GM19438 (cell line): ENCODE data around the gene SELENOI.
A peak's percentile ranks its signal among the peaks of the same experiment; 100 is the strongest.

ENCODE experiments used
- ATAC-seq: cut with Tn5 transposase; IDR thresholded peaks from one replicate; pipeline ENCODE4 v1.9.1; 2021; ENCODE audit warnings: low read depth; ENCODE audit not compliant: unreplicated experiment

Gene SELENOI

GRCh38 chr2:26401739-26402541, 56.0 kb downstream of the SELENOI start, which contains the start of gene DRC1:
TSS of gene DRC1 (plus strand) at chr2:26401920. CDS start at chr2:26401990, 70 bp downstream.
- ATAC-seq, result no peak

GRCh38 chr2:26407526-26407925, 61.6 kb downstream of the SELENOI start:
- no peak for ATAC-seq

GRCh38 chr2:26409785-26410184, 63.8 kb downstream of the SELENOI start:
- ATAC-seq, result no peak

- ATAC-seq, result no peak
These were observed 64.9 kb downstream of the SELENOI start for GRCh38 chr2:26410764-26411243.

- ATAC-seq, result no peak
These were observed 65.5 kb downstream of the SELENOI start for GRCh38 chr2:26411419-26411818.

- ATAC-seq, result peak; percentile 77
These were observed 66.2 kb downstream of the SELENOI start for GRCh38 chr2:26412091-26412673.

- no peak for ATAC-seq
These were observed 68.4 kb downstream of the SELENOI start for GRCh38 chr2:26414311-26414710.

GRCh38 chr2:26421961-26422360, 76.0 kb downstream of the SELENOI start:
- no peak for ATAC-seq

GRCh38 chr2:26422947-26423629, 77.1 kb downstream of the SELENOI start:
- ATAC-seq, result no peak

- ATAC-seq, result no peak
These were observed 77.8 kb downstream of the SELENOI start for GRCh38 chr2:26423750-26424149.

- no peak for ATAC-seq
These were observed 78.3 kb downstream of the SELENOI start for GRCh38 chr2:26424221-26424620.

- ATAC-seq, result no peak
These were observed 82.9 kb downstream of the SELENOI start for GRCh38 chr2:26428846-26429245.

GRCh38 chr2:26429779-26430578, 84.0 kb downstream of the SELENOI start:
- ATAC-seq, result no peak

GRCh38 chr2:26430826-26431225, 84.9 kb downstream of the SELENOI start:
- ATAC-seq, result no peak

GRCh38 chr2:26432363-26432762, 86.4 kb downstream of the SELENOI start:
- no peak for ATAC-seq

- ATAC-seq, result no peak
These were observed 86.9 kb downstream of the SELENOI start for GRCh38 chr2:26432859-26433258.

GRCh38 chr2:26435106-26435505, 89.2 kb downstream of the SELENOI start:
- ATAC-seq, result no peak

GRCh38 chr2:26438526-26438925, 92.6 kb downstream of the SELENOI start:
- no peak for ATAC-seq

- no peak for ATAC-seq
These were observed 93.0 kb downstream of the SELENOI start for GRCh38 chr2:26438926-26439325.

- ATAC-seq, result no peak
These were observed 96.4 kb downstream of the SELENOI start for GRCh38 chr2:26442301-26442700.

GRCh38 chr2:26442707-26443106, 96.8 kb downstream of the SELENOI start:
- ATAC-seq, result no peak
